ENCODE measurements around the gene RSPRY1. TPM values are rescaled to one million over a fixed set of nuclear protein-coding genes. Genes with fewer than 3 reads are reported as not detected.

Gene RSPRY1
- total RNA-seq, 1 experiment from 2014 or later = 57.7 TPM

DNA sequence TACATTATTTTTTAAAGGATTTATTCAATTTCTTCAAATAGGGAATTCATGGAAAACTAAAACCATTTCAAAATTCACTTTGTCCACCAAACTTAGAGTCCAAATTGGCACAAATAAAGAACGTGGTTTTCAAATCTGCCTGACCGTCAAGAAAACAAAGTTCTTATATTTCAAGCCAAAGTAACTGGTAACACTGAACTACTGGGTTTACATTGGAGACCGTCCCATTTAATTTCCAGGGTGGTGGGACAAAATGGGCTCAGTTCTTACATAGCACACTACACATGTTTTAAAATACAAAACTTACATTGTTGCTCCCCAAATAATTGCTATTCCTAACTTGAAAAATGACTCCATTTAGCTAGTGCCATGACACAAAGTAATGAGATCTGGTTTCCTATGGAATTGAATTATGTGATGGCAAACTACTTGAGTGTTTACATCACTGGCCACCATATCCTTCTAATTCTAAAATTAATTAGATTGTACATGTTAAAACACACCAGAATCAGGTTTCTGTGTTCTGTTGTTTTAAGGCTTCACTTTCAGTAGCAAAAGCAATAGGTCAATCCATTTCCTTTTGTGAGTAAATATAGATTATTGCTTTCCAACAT lies 6.8 kb upstream of the RSPRY1 start:
- BruUV-seq (replicated peaks) = no TSS peak
- Mint-ChIP-seq H3K27ac (ENCODE audit: unreplicated experiment) (no peak overlapping the region), H3K36me3 (ENCODE audit: insufficient read depth, unreplicated experiment) (peaks cover 6% of the 10 kb centered on the region), H3K4me1 (ENCODE audit: low read depth, unreplicated experiment) (peaks cover 12% of the 10 kb centered on the region), H3K9me3 (ENCODE audit: unreplicated experiment) (no peaks in the 10 kb centered on the region), H3K4me3 (ENCODE audit: unreplicated experiment) (no peak overlapping the region), H3K27me3 (ENCODE audit: insufficient read depth, unreplicated experiment) (no peaks in the 10 kb centered on the region)
- Histone ChIP-seq H3K9me3 (no peaks in the 10 kb centered on the region), H3K27me3 (replicated peaks; ENCODE audit: control insufficient read depth, insufficient read depth, low read length) (no peaks in the 10 kb centered on the region), H3K4me3 (ENCODE audit: low read depth, low read length) (no peak overlapping the region), H3K36me3 (ENCODE audit: control insufficient read depth, insufficient read depth, low read length) (no peaks in the 10 kb centered on the region; the same call in 1 of the 2 replicates), H3K4me1 (peaks cover 19% of the 10 kb centered on the region)
- intact Hi-C loops (cut with micrococcal nuclease; ENCODE audit: unreplicated experiment) = no loop called here
- POLR2A ChIA-PET = no interaction called here
- CTCF ChIA-PET = no interaction called here
- TF ChIP-seq, protein P1, sequence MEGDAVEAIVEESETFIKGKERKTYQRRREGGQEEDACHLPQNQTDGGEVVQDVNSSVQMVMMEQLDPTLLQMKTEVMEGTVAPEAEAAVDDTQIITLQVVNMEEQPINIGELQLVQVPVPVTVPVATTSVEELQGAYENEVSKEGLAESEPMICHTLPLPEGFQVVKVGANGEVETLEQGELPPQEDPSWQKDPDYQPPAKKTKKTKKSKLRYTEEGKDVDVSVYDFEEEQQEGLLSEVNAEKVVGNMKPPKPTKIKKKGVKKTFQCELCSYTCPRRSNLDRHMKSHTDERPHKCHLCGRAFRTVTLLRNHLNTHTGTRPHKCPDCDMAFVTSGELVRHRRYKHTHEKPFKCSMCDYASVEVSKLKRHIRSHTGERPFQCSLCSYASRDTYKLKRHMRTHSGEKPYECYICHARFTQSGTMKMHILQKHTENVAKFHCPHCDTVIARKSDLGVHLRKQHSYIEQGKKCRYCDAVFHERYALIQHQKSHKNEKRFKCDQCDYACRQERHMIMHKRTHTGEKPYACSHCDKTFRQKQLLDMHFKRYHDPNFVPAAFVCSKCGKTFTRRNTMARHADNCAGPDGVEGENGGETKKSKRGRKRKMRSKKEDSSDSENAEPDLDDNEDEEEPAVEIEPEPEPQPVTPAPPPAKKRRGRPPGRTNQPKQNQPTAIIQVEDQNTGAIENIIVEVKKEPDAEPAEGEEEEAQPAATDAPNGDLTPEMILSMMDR (IDR thresholded peaks at IDR 0.05; ENCODE audit: insufficient read depth in 1 of 2, low read depth in 1 of 2, low read length in 1 of 2, severe bottlenecking in 1 of 2, unreplicated experiment in 1 of 2) = no peak
- no peak for DNase-seq

DNA sequence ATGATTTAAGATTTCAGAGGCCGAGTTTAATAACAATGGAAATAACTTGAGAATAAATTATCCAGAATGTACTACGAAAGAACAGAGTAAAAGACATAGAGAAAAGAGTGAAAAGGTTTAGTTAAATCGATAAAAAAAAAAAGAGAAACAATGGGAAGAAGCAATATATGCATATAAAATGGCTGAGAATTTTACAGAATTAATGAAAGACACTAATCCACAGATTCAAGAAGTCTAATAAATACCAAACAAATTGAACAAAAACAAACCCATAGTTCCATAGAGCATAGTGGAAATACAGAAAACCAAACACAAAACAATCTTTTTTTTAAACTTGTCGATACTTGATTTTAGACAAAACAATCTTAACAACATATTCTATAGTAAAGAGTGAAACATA lies 2.0 kb upstream of the RSPRY1 start:
- Mint-ChIP-seq H3K27ac (ENCODE audit: unreplicated experiment) (no peak overlapping the region), H3K4me3 (ENCODE audit: unreplicated experiment) (peak overlapping the region; percentile 99), H3K27me3 (ENCODE audit: insufficient read depth, unreplicated experiment) (no peaks in the 10 kb centered on the region), H3K9me3 (ENCODE audit: unreplicated experiment) (no peaks in the 10 kb centered on the region), H3K4me1 (ENCODE audit: low read depth, unreplicated experiment) (peaks cover 30% of the 10 kb centered on the region), H3K36me3 (ENCODE audit: insufficient read depth, unreplicated experiment) (peaks cover 32% of the 10 kb centered on the region)
- TF ChIP-seq, protein P1 (IDR thresholded peaks at IDR 0.05; ENCODE audit: insufficient read depth in 1 of 2, low read depth in 1 of 2, low read length in 1 of 2, severe bottlenecking in 1 of 2, unreplicated experiment in 1 of 2) = no peak
- ChIA-PET CTCF (no interaction called here), POLR2A (no interaction called here)
- Histone ChIP-seq H3K4me3 (ENCODE audit: low read depth, low read length) (no peak overlapping the region; the same call in 1 of the 2 replicates), H3K4me1 (peaks cover 14% of the 10 kb centered on the region), H3K36me3 (ENCODE audit: control insufficient read depth, insufficient read depth, low read length) (no peaks in the 10 kb centered on the region), H3K9me3 (no peaks in the 10 kb centered on the region), H3K27me3 (replicated peaks; ENCODE audit: control insufficient read depth, insufficient read depth, low read length) (no peaks in the 10 kb centered on the region)
- intact Hi-C loops (cut with micrococcal nuclease; ENCODE audit: unreplicated experiment) = no loop called here
- DNase-seq = no peak
- BruUV-seq (replicated peaks) = no TSS peak

DNA sequence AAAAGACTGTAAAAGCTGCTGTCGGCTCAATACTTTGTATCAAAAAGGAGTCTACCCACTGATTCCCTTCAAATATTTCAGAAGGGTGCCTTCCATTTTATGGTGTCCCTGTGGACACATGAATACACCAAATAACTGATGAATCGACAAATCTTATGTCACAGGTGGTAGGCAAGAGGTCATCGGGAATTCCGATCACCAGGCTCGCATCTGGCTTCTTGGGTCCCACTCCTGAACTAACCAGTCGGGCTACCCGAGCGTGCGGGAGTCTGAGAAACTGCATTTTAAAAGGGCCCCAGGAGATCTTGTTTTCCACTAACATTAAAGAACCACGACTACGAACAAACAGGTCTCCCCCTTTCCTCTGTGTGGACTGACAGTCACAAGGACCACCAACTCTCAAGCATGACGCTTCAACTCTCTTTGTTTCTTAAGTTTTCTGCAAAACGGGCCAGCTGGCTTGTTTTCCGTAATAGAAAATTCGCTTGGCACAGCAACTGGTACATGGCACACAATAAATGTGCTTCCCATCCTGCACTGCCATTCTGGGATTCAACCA lies 1.2 kb upstream of the RSPRY1 start:
- POLR2A ChIA-PET = interaction anchor here (1.0 to 1.4 kb wide), 2 partner anchors 10 to 262 kb away, joined by 6 read pairs; partner anchors contain the start of genes CIAPIN1 and COQ9

More for the DNA sequence above, 1.2 kb upstream of the RSPRY1 start:
- no peaks in the 10 kb centered on the region for H3K9me3 ChIP-seq
- H3K4me1 ChIP-seq = peaks cover 5% of the 10 kb centered on the region; the same call in 1 of the 2 replicates
- peak overlapping the region; percentile 91 for H3K4me3 ChIP-seq (ENCODE audit: low read depth, low read length)
- H3K36me3 Mint-ChIP-seq (ENCODE audit: insufficient read depth, unreplicated experiment) = peaks cover 36% of the 10 kb centered on the region
- peak in 1 of 2 experiments; percentile 10 for DNase-seq
- peak overlapping the region; percentile 97 for H3K27ac Mint-ChIP-seq (ENCODE audit: unreplicated experiment)
- TF ChIP-seq, protein P1 (IDR thresholded peaks at IDR 0.05; ENCODE audit: insufficient read depth in 1 of 2, low read depth in 1 of 2, low read length in 1 of 2, severe bottlenecking in 1 of 2, unreplicated experiment in 1 of 2) = no peak
- intact Hi-C loops (cut with micrococcal nuclease; ENCODE audit: unreplicated experiment) = no loop called here
- no peaks in the 10 kb centered on the region for H3K36me3 ChIP-seq (ENCODE audit: control insufficient read depth, insufficient read depth, low read length)
- H3K27me3 Mint-ChIP-seq (ENCODE audit: insufficient read depth, unreplicated experiment) = no peaks in the 10 kb centered on the region
- H3K4me3 Mint-ChIP-seq (ENCODE audit: unreplicated experiment) = peak overlapping the region; percentile 99
- no peaks in the 10 kb centered on the region for H3K9me3 Mint-ChIP-seq (ENCODE audit: unreplicated experiment)
- no peaks in the 10 kb centered on the region for H3K27me3 ChIP-seq (replicated peaks; ENCODE audit: control insufficient read depth, insufficient read depth, low read length)
- BruUV-seq (replicated peaks) = no TSS peak
- CTCF ChIA-PET = interaction anchor here (0.9 to 1.5 kb wide), 3 partner anchors 92 to 140 kb away, joined by 3 to 10 read pairs (median 3); partner anchors contain the start of gene CPNE2
- peaks cover 26% of the 10 kb centered on the region for H3K4me1 Mint-ChIP-seq (ENCODE audit: low read depth, unreplicated experiment)

All from Caco-2 (cell line).